Amniotic stem cell (primary cell): Measurements from ENCODE around the gene PPM1D.
"Not testable (repeated sequence)": the region's sequence is repeated elsewhere in the genome, so short reads cannot be mapped to it uniquely, and the experiment has no call there.

ENCODE experiments used
- DNase-seq: peaks from one replicate; lab custom pipeline; 2025; lab: John Stamatoyannopoulos, UW

Gene PPM1D

GRCh38 chr17:60622961-60623360, 23.0 kb downstream of the PPM1D start:
- DNase-seq = no peak

- no peak for DNase-seq
Measured at GRCh38 chr17:60623415-60623814, 23.4 kb downstream of the PPM1D start.

GRCh38 chr17:60627124-60627523, 27.1 kb downstream of the PPM1D start:
- DNase-seq = no peak

DNA sequence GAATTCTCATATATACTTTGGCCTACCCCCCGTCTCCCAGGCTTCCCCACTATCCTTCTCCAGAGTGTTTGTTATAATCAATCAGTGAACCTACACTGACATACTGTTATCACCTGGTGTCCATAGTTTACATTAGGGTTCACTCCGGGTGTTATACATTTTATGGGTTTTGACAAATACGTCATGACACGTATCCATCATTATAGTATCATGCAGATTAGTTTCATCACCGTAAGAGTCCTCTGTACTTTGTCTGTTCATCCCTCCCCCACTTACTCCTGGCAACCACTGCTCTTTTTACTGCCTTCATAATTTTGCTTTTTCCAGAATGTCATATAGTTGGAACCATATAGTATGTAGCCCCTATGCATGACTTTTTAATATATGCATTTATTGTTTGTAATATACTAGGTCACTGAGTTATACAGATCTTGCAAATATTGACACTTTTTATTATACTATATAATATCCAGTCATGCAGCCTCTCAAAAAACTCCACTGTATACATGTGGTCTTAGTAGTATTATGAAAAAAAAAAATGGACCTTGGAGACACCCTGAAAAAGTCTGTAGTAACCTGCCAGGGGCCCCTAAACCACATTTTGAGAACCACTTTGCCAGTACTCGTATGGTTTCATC, 28.4 kb downstream of the PPM1D start:
- DNase-seq = no peak

GRCh38 chr17:60629120-60629519, 29.1 kb downstream of the PPM1D start:
- no peak for DNase-seq

DNA sequence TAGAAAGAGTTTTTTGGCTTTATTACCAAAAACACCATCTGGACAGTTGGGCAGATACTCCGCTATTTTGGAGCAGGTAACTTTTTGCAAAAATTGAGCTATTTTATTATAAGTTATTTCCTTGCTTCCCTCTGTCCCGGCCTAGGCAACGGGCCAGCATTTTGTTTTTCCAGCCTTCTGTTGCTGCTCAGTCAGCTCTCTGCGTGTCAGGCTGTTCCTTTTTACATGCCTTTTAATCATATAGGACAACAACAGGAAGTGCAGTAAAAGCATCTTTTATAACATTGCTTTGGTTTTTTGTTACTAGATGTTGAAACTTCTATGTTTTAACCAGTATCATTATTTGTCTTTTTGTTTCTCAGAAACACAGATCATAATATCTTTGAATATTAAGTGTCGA, 30.4 kb downstream of the PPM1D start:
- no peak for DNase-seq

GRCh38 chr17:60631119-60631518, 31.1 kb downstream of the PPM1D start:
- no peak for DNase-seq

GRCh38 chr17:60637683-60638082, 37.7 kb downstream of the PPM1D start:
- DNase-seq = no peak

GRCh38 chr17:60639019-60639330, 39.0 kb downstream of the PPM1D start:
- DNase-seq = no peak

DNA sequence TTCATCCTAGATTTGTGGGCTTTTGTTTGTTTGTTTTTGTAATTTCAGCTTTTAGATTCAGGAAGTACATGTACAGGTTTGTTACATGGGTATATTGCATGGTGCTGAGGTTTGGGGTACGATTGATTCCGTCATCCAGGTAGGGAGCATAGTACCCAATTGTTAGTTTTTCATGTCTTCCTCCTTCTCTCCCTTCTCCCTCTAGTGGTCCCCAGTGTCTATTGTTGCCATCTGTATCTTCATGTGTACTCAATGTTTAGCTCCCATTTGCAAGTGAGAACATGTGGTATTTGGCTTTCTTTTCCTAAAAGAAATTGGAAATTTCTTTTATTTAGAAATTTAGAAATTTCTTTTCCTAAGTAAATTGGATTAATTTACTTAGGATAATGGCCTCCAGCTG, 40.5 kb downstream of the PPM1D start:
- DNase-seq = no peak

DNA sequence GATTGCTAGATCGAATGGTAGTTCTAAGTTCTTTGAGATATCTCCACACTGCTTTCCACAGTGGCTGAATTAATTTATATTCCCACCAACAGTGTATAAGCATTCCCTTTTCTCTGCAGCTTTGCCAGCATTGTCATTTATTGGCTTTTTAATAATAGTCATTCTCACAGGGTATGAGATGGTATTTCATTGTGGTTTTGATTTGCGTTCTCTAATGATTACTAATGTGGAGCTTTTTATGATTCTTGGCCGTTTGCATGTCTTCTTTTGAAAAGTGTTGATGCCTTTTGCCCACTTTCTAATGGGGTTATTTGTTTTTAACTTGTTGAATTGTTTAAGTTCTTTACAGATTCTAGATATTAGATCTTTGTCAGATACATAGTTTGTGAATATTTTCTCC, 41.1 kb downstream of the PPM1D start:
- DNase-seq = no peak

- DNase-seq = peak; percentile 60
Measured at GRCh38 chr17:60641810-60642220, 41.8 kb downstream of the PPM1D start.

DNA sequence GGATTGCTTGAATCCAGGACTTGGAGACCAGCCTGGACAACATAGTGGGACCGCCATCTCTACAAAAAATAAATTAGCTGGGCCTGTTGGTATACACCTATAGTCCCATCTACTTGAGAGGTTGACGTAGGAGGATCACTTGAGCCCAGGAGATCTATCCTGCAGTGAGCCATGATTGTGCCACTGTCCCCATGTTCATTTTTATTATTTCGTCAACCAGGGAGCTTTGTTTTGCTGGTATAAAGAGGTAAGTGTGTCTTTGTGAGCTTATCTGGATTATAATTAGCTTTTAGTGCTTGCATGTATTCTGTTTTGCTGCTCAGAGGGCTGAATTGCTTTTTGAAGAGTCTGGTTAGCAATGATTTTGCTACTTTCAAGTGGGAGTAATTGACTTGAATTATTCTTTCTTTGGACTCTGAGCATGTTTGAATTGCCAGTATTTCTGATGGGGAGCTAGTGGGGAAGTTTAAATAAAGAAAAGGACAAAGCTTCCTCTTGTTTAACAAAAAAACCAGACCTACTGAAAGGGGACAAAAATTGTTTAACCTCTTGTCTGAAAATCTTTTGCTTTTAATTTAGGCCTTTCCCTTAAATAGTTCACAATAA, 46.0 kb downstream of the PPM1D start:
- DNase-seq = no peak

DNA sequence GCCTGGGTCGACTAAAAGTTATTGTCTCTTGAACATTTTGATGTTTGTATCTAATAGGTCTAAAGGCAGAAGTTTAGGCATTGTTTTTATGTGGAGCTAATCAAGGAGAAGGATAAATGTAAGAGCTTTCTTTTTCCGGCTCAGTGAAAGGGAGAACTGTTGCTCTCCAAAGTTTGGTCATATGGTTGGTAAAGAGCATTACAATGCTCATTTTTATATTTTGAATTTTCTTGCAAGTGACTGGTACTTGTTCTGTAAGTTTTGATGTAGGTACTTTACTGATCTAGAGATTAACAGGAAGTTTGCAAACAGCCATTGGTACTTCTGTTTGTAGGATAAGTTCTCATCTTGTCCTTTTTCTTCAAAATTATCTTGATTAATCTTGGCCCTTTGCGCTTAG, 46.7 kb downstream of the PPM1D start:
- DNase-seq = no peak

DNA sequence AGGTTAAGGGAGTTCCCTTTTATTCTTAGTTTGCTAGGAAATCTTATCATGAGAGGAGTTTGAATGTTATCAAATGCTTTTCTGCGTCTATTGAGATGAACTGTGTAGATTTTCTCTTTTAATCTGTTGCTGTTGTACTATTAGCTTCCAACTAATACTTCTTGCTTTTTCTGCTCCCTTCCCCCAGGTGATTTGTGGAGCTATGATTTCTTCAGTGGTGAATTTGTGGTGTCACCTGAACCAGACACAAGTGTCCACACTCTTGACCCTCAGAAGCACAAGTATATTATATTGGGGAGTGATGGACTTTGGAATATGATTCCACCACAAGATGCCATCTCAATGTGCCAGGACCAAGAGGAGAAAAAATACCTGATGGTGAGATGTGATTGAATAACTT, 47.7 kb downstream of the PPM1D start:
- no peak for DNase-seq

DNA sequence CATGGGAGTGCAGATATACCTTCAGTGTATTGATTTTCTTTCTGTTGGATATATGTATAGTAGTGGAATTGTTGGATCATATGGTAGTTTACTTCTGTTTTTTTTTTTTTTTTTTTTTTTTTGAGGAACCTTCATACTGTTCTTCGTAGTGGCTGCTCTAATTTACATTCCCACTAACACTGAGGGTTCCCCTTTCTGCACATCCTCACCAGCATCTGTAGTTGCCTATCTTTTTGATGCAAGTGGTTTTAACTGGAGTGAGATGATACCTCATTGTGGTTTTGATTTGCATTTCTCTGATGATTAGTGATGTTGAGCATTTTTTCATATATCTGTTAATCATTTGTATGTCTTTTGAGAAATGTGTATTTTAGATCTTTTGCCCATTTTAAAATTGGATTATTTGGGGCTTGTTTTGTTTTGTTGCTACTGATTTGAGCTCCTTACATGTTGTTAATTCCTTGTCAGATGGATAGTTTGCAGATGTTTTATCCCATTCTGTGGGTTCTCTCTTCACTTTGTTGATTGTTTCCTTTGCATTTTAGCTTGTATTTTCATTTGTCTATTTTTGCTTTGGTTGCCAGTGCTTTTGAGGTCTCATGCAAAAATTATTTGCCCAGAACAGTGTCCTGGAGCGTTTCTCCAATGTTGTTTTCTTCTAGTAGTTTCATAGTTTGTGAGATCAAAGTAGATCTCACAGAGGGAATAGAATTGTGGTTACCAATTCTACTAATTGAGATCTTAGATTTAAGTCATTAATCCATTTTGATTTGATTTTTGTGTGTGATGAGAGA, 52.7 kb downstream of the PPM1D start:
- no peak for DNase-seq

GRCh38 chr17:60653569-60653968, 53.6 kb downstream of the PPM1D start:
- DNase-seq = no peak

- no peak for DNase-seq
Measured at GRCh38 chr17:60656499-60656898, 56.5 kb downstream of the PPM1D start.

GRCh38 chr17:60659156-60659555, 59.2 kb downstream of the PPM1D start:
- no peak for DNase-seq

GRCh38 chr17:60661489-60661888, 61.5 kb downstream of the PPM1D start:
- no peak for DNase-seq

- DNase-seq = no peak
Measured at GRCh38 chr17:60664022-60664421, 64.0 kb downstream of the PPM1D start.

- no peak for DNase-seq
Measured at GRCh38 chr17:60665602-60666001, 65.6 kb downstream of the PPM1D start.

- not testable (repeated sequence) for DNase-seq
Measured at GRCh38 chr17:60668741-60669140, 68.7 kb downstream of the PPM1D start.

DNA sequence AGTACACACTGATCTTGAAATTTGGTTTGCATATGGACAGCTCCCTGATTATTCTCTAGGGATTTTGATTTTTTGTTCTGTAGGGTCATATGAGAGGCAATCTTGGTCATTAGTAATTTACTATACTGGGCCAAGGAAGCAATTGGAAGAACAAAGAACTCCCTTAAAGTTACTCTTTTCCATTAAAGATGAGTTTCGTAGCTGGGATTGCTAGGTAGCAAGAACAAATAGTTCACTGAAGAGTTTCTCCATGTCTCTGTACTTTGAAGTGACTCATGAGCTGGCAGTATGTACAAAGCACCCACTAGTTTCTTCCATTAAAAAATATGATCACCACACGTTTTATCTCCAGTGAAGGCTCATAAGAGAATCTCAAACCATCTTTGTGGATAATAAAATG, 71.5 kb downstream of the PPM1D start:
- no peak for DNase-seq
